Measurements from ENCODE around the gene TPRG1.

TPRG1 gene

DNA sequence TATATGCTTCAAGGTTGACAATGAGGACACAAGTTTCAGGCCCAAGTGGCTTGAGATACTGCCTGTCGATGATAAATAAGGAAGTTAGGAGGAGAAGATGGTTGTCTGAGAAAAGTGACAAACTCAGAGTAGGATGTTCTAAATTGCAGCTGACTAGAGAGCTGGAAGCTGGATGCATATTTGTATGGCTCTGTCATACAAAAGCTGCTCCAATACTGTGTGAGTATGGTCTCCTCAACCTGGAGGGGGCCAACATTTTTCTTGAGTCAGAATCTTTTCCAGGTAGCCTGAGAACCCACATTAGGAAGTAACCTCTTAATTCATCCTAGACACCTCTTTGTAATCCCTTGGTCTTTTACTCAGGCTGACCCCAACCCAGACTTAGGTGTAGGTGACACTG, 28.4 kb upstream of the TPRG1 start:
- Histone ChIP-seq H3K27me3 (no peaks in the 10 kb centered on the region), H3K4me1 (peaks cover 22% of the 10 kb centered on the region), H3K36me3 (no peaks in the 10 kb centered on the region), H3K4me3 (ENCODE audit: low read depth, low read length) (no peak overlapping the region), H3K9me3 (no peaks in the 10 kb centered on the region; the same call in 1 of the 2 replicates)
- no peak for DNase-seq
- TF ChIP-seq, protein P1, sequence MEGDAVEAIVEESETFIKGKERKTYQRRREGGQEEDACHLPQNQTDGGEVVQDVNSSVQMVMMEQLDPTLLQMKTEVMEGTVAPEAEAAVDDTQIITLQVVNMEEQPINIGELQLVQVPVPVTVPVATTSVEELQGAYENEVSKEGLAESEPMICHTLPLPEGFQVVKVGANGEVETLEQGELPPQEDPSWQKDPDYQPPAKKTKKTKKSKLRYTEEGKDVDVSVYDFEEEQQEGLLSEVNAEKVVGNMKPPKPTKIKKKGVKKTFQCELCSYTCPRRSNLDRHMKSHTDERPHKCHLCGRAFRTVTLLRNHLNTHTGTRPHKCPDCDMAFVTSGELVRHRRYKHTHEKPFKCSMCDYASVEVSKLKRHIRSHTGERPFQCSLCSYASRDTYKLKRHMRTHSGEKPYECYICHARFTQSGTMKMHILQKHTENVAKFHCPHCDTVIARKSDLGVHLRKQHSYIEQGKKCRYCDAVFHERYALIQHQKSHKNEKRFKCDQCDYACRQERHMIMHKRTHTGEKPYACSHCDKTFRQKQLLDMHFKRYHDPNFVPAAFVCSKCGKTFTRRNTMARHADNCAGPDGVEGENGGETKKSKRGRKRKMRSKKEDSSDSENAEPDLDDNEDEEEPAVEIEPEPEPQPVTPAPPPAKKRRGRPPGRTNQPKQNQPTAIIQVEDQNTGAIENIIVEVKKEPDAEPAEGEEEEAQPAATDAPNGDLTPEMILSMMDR (IDR thresholded peaks at IDR 0.05; ENCODE audit: low read depth, low read length), result no peak

DNA sequence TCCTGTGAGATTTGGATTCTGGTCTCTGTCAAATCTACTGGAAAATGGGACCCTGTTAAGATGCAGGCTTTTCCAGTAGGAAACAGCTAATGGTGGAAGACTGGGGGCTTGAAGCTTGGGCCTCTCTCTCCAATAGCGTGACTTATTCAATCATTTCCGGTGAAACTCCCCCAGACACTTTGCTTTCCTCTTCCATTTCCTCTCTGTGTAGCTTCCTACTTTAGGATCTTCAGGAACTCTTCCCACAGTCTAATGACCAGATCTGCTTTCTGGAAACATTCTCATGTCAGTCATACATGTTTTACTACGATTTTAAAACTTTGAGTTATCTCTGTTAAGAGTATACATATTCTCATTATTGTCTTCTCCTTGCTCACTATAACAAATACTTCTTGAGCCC, 28.0 kb upstream of the TPRG1 start:
- peaks cover 19% of the 10 kb centered on the region for H3K4me1 ChIP-seq
- TF ChIP-seq, protein P1 (IDR thresholded peaks at IDR 0.05; ENCODE audit: low read depth, low read length), result no peak
- H3K27me3 ChIP-seq, result no peaks in the 10 kb centered on the region
- H3K36me3 ChIP-seq, result no peaks in the 10 kb centered on the region
- DNase-seq, result no peak
- no peak overlapping the region for H3K4me3 ChIP-seq (ENCODE audit: low read depth, low read length)
- no peaks in the 10 kb centered on the region; the same call in 1 of the 2 replicates for H3K9me3 ChIP-seq

DNA sequence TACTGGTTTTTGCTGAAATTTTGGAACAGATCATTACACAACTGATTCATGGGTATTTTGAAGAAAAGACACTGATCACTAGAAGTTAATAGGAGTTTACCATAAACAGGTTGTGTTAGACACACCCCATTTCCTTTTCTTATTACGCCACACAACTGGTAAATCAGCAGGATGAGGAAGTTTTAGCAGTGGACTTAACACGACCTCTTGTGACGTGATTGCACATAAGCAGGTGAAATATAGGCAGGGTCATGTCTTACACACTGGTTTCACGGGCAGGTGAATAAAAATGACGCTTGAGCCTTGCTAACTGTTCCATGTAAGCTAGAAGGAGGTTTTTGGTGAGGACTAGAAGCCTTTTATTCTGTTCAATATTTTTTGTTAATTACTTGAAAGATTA, 27.1 kb upstream of the TPRG1 start:
- H3K4me3 ChIP-seq (ENCODE audit: low read depth, low read length), result no peak overlapping the region

DNA sequence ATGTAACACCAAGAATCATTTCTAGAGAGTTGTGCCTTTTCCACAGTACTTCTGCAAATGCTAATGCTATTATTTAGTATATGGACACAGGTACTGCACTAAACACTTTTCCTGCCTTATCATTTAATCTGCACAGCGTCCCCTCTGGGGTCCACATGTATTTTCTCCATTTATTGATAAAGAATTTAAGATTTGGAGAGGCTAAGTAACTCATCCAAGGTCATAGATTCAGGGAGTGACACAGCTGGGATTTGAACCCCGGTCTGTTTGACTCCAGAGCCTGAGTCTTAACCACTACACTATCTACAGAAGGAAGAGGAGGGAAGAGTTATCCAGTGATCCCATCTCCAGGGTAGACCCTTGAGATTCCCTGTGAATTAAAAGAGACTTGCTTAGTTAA, 24.9 kb upstream of the TPRG1 start:
- TF ChIP-seq, protein P1 (IDR thresholded peaks at IDR 0.05; ENCODE audit: low read depth, low read length), result no peak
- no peak for DNase-seq

More for the DNA sequence above, 27.1 kb upstream of the TPRG1 start:
- peak; percentile 23 for DNase-seq
- no peaks in the 10 kb centered on the region; the same call in 1 of the 2 replicates for H3K9me3 ChIP-seq
- H3K27me3 ChIP-seq, result no peaks in the 10 kb centered on the region
- TF ChIP-seq, protein P1 (IDR thresholded peaks at IDR 0.05; ENCODE audit: low read depth, low read length), result peak; percentile 79
- H3K36me3 ChIP-seq, result no peaks in the 10 kb centered on the region
- H3K4me1 ChIP-seq, result peaks cover 19% of the 10 kb centered on the region

DNA sequence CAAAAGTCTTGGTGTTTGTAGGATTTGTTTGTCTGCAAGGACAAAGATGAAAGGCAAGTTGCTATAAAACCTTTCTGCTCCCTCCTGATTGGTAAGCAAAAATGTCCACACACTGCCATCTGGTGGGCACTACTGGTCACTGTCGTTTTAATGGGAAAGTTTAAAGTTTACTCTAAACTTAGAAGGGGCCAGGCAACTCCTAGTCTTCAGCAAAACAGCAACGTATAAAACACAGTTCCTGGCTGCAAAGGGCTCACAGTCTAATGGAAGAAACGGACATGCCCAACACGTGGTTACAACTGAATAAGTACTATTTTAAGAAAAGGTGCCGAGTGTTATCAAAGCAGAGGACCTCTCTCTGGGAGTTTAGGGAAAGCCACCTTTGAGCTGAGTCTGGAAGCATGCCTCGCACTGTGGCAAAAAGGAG, 23.7 kb upstream of the TPRG1 start:
- TF ChIP-seq, protein P1 (IDR thresholded peaks at IDR 0.05; ENCODE audit: low read depth, low read length), result peak; percentile 87
- H3K4me3 ChIP-seq (ENCODE audit: low read depth, low read length), result no peak overlapping the region
- DNase-seq, result peak; percentile 58
- H3K9me3 ChIP-seq, result no peaks in the 10 kb centered on the region
- peaks cover 10% of the 10 kb centered on the region for H3K4me1 ChIP-seq
- no peaks in the 10 kb centered on the region for H3K36me3 ChIP-seq
- no peaks in the 10 kb centered on the region for H3K27me3 ChIP-seq

More for the DNA sequence above, 24.9 kb upstream of the TPRG1 start:
- H3K9me3 ChIP-seq, result no peaks in the 10 kb centered on the region
- no peak overlapping the region for H3K4me3 ChIP-seq (ENCODE audit: low read depth, low read length)
- H3K27me3 ChIP-seq, result no peaks in the 10 kb centered on the region
- H3K36me3 ChIP-seq, result no peaks in the 10 kb centered on the region
- peaks cover 13% of the 10 kb centered on the region for H3K4me1 ChIP-seq

DNA sequence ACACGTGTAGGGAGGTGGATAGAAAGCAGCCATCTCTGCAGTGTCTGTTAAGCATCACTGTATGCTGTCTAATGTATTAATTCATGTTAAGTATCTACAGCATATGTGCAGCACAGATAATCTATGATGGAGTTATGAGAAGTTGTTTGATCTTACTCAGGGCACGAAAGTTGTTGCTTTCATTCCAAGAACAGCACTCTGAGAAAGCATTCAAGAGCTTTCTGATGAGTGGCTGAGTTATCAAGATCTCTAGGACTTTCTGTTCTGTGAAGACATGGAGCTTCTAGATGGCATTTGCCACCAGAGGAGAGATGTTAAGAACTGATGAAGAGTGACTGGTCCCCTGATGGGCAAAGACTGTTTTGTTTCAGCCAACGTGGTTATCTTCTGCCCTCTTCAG, 22.6 kb upstream of the TPRG1 start:
- Histone ChIP-seq H3K27me3 (no peaks in the 10 kb centered on the region), H3K36me3 (no peaks in the 10 kb centered on the region), H3K4me3 (ENCODE audit: low read depth, low read length) (no peak overlapping the region), H3K9me3 (no peaks in the 10 kb centered on the region), H3K4me1 (peaks cover 9% of the 10 kb centered on the region)
- TF ChIP-seq, protein P1 (IDR thresholded peaks at IDR 0.05; ENCODE audit: low read depth, low read length), result no peak
- no peak for DNase-seq
